ENCODE results near the gene MCM8.

The MCM8 gene

DNA sequence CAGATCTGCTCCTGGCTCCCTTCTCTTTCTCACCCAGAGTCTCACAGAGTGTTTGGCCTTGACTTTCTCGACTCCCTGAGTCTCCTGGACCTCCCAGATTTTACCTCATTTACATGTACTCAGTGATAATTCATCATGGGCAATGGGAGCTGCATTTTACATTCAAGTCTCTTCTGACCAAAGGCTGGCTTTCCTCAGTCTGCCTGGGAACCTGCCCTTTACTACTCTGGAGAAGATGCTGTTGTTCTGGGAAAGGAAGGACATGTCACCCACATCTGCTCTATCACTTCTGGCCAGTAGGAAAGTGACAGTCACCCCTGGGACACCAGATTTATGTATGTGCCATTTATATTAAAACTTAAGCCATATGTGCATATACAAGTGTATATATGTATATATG is 96.0 kb downstream of the MCM8 start:
- FAIRE-seq, result no peak

DNA sequence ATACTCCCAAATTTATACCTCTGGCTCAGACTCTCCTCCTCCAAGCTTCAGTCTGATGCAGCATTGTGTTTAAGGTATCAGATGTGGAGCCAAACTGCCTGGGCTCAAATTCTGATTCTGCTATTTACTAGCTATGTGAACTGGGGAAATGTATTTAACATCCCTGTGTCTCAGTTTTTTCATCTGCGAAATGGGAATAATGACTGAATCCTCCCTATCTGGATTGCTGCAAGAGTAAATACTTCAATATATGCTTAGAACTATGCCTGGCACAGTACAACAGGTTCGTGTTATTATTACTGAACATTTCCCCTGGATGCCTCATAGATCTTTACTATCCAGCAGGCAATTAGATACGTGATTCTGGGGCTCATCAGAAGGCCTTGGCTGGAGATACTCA is 97.9 kb downstream of the MCM8 start:
- no peak for FAIRE-seq

All from colon (tissue), 2 donors.